BLaER1 (cell line): ENCODE measurements around the gene ATAD1.

Experiments
- H3K27ac ChIP-seq: shearing (Covaris generic); formaldehyde crosslinking; 2 replicates; pipeline ENCODE4 v1.8.1; 2022
- H3K27me3 ChIP-seq: shearing (Covaris generic); formaldehyde crosslinking; 2 replicates; pipeline ENCODE4 v1.8.1; 2022
- H3K36me3 ChIP-seq: shearing (Covaris generic); formaldehyde crosslinking; 2 replicates; pipeline ENCODE4 v1.8.1; 2022
- H3K4me1 ChIP-seq: shearing (Covaris generic); formaldehyde crosslinking; 2 replicates; pipeline ENCODE4 v1.8.1; 2022
- H3K4me2 ChIP-seq: shearing (Covaris generic); formaldehyde crosslinking; 2 replicates; pipeline ENCODE4 v1.8.1; 2022
- H3K4me3 ChIP-seq: shearing (Covaris generic); formaldehyde crosslinking; 2 replicates; pipeline ENCODE4 v1.8.1; 2022
- H3K9ac ChIP-seq: shearing (Covaris generic); formaldehyde crosslinking; 2 replicates; pipeline ENCODE4 v1.8.1; 2022
- H3K9me3 ChIP-seq: shearing (Covaris generic); formaldehyde crosslinking; 2 replicates; pipeline ENCODE4 v1.8.1; 2022
- H4K20me1 ChIP-seq: shearing (Covaris generic); formaldehyde crosslinking; 2 replicates; pipeline ENCODE4 v1.8.1; 2022
- Cebpa-rat ChIP-seq: shearing (Covaris generic); IDR thresholded peaks from 2 replicates; pipeline ENCODE4 v1.8.1; 2022

The ATAD1 gene

DNA sequence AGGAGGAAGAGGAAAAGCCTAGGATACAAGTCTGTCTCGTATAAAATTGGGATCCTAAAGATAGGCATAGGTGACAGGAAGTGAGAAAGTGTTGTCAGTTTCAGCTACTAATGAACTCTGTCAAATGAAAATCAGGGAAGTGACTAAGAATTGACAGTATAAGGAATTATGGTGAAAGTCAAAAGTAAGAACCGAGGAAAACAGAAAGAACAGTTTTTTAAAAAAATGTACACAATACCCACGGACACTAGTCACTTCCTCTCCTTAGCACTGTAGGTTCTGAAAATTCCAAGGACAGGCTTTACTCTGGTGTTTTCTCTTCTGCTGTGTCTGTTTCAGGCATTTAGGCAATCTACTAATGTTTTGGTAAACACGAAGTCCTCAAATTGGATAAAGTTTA, 42.3 kb downstream of the ATAD1 start:
- H3K4me3 ChIP-seq: no peak overlapping the region
- H3K9ac ChIP-seq: no peak overlapping the region
- no peak overlapping the region for H3K4me2 ChIP-seq
- TF ChIP-seq Cebpa-rat: no peak
- 0 out of 2 replicates have a peak, but pooled peaks cover 7% of the 10 kb centered on the region for H4K20me1 ChIP-seq
- H3K27ac ChIP-seq: no peak overlapping the region
- H3K27me3 ChIP-seq: no peaks in the 10 kb centered on the region
- H3K9me3 ChIP-seq: peaks cover 6% of the 10 kb centered on the region; the same call in 1 of the 2 replicates
- no peaks in the 10 kb centered on the region for H3K4me1 ChIP-seq
- H3K36me3 ChIP-seq: peaks cover 44% of the 10 kb centered on the region

DNA sequence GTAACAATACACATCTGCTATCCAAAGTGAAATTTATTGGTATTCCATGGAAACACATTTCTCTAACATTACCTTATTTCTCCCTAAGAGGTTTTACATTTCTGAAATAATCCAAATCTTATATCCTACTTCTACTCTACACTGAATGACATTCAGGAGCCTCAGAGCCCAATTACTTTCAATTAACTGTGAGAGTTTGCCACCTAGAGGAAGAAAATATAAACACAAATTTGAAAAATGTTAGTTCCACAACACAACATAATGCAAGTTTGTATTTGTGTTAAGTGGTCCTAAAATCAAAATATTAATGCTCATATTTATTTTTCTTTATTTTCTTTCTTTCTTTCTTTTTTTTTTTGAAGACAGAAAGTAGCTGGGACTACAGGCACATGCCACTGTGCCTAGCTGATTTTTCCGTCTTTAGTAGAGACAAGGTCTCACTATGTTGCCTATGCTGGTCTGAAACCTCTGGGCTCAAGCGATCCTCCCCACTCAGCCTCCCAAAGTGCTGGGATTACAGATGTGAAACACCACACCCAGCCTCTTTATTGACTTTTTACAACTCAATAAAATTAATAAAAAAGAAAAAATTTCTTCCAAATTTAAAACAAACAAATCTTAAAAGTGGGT, 46.0 kb downstream of the ATAD1 start:
- Histone ChIP-seq H3K4me1 (no peaks in the 10 kb centered on the region), H3K4me3 (no peak overlapping the region), H3K27ac (no peak overlapping the region), H3K4me2 (no peak overlapping the region), H3K9me3 (no peaks in the 10 kb centered on the region), H4K20me1 (0 out of 2 replicates have a peak, but pooled peaks cover 7% of the 10 kb centered on the region), H3K9ac (no peak overlapping the region), H3K27me3 (no peaks in the 10 kb centered on the region), H3K36me3 (peaks cover 43% of the 10 kb centered on the region)
- TF ChIP-seq Cebpa-rat: no peak

DNA sequence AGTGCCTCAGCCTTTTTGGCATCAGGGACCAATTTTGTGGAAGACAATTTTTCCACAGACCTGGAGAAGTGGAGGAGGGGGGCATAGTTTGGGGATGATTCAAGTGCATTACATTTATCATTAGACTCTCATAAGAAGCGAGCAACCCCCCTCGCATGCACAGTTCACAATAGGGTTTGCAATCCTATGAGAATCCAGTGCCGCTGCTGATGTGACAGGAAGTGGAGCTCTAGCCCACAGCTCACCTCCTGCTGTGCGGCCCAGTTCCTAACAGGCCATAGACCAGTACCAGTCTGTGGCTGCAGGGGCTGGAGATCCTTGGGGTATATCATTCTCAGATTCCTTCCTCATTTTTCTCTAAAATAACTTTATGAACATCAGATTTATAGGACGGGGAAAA, 50.8 kb downstream of the ATAD1 start:
- Histone ChIP-seq H3K27ac (no peak overlapping the region), H3K4me1 (no peaks in the 10 kb centered on the region), H3K27me3 (no peaks in the 10 kb centered on the region), H3K4me3 (no peak overlapping the region), H3K9me3 (no peaks in the 10 kb centered on the region), H3K9ac (no peak overlapping the region), H3K4me2 (no peak overlapping the region), H3K36me3 (peaks cover 50% of the 10 kb centered on the region), H4K20me1 (0 out of 2 replicates have a peak, but pooled peaks cover 3% of the 10 kb centered on the region)
- TF ChIP-seq Cebpa-rat: no peak

DNA sequence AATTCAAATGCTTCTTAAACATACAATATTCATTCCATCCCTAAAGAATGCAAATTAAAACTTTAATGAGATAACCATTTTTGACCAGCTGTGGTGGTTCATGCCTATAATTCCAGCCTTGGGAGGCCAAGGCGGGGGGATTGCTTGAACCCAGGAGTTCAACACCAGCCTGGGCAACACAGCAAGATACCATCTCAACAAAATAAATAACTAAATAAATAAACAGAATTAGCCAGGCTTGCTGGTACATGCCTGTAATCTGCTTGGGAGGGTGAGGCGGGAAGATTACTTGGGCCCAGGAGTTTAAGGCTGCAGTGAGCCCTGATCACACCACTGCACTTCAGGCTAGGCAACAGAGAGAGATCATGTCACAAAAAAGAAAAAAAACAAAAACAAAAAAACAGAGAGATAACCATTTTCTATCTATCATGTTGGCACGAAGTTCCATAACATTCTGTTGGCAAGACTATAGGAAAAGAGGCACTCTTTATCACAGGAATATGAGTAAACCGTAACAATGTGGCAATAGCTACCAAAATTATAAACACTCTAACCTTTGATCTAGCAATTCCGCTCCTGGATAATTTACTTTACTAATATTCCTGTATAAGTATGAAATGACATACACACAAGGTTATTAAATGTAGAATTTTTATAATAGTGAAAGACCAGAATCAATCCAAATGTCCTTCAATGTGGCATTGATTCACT, 52.2 kb downstream of the ATAD1 start:
- Histone ChIP-seq H3K4me2 (no peak overlapping the region), H3K9me3 (no peaks in the 10 kb centered on the region), H3K27ac (no peak overlapping the region), H3K4me1 (no peaks in the 10 kb centered on the region), H3K9ac (no peak overlapping the region), H3K36me3 (peaks cover 61% of the 10 kb centered on the region), H4K20me1 (no peaks in the 10 kb centered on the region), H3K4me3 (no peak overlapping the region), H3K27me3 (no peaks in the 10 kb centered on the region)
- no peak for TF ChIP-seq Cebpa-rat

DNA sequence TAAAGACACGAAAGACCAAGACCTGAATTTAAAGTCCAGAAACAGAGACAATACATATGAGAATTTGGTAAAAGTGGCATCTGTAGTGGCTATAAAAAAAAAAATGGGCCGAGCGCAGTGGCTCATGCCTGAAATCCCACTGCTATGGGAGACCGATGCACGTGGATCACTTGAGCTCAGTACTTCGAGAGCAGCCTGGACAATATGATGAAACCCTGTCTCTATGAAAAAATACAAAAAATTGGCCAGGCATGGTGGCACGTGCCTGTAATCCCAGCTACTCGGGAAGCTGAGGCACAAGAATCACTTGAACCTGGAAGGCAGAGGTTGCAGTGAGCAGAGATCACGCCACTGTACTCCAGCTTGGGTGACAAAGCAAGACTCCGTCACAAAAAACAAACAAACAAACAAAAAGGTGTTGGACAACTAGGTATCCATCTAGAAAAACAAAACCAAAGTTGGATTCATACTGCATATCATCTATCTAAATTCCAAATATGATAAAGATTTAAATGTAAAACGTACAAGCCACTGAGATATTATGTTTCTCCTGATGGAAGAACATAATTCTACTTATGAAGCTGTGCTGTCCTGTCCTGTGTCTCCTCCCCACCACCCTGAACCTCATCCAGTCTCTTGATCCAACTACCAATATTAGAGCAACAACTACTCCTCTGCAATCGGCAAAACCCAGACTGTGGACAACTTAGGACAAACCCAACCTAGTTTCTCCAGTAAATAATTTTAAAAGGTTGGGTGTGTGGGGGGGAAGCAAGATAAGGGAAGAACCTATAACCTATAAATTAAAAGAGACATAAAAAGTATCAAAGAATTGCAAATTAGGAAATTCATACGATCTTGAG, 53.7 kb downstream of the ATAD1 start:
- H3K4me3 ChIP-seq: no peak overlapping the region
- H3K36me3 ChIP-seq: peaks cover 64% of the 10 kb centered on the region
- no peak for TF ChIP-seq Cebpa-rat

DNA sequence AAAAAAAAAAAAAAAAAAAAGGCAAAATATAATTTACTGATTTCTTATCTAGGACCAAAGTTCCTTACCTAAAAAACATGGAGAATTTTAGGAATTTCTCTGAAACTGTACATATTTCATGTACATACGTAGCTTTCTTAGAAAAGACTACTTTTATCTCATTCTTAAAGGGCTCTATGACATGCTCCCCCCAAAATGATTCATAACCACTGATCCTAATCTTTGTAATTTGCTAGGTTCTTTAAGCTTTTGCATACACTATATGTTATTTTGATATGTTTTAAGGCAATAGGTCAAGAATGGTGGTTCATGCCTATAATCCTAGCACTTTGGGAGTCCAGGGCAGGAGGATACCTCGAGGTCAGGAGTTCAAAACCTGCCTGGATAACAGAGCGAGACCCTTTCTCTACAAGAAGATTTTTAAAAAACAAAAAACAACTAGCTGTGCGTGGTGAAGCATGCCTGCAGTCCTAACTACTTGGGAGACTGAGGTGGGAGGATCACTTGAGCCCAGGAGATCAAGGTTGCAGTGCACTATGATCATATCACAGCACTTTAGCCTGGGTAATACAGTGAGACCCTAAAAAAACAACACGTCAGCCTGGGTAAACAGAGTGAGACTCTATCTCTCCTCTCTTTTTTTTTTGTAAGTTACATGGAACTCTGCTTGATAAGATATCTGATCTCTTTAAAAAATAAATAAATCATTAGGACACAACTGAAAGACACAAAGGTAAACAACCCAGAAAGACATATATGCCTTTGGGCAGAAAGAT, 54.8 kb downstream of the ATAD1 start:
- no peak overlapping the region for H3K4me3 ChIP-seq
- H3K4me1 ChIP-seq: peaks cover 10% of the 10 kb centered on the region
- no peaks in the 10 kb centered on the region for H4K20me1 ChIP-seq
- H3K9ac ChIP-seq: no peak overlapping the region
- TF ChIP-seq Cebpa-rat: no peak
- no peak overlapping the region for H3K27ac ChIP-seq
- peaks cover 57% of the 10 kb centered on the region for H3K36me3 ChIP-seq
- H3K9me3 ChIP-seq: no peaks in the 10 kb centered on the region
- H3K4me2 ChIP-seq: no peak overlapping the region
- H3K27me3 ChIP-seq: no peaks in the 10 kb centered on the region

More for the DNA sequence above, 53.7 kb downstream of the ATAD1 start:
- Histone ChIP-seq H3K4me2 (no peak overlapping the region), H3K27me3 (no peaks in the 10 kb centered on the region), H3K27ac (no peak overlapping the region), H4K20me1 (no peaks in the 10 kb centered on the region), H3K4me1 (peaks cover 10% of the 10 kb centered on the region), H3K9ac (no peak overlapping the region), H3K9me3 (no peaks in the 10 kb centered on the region)

DNA sequence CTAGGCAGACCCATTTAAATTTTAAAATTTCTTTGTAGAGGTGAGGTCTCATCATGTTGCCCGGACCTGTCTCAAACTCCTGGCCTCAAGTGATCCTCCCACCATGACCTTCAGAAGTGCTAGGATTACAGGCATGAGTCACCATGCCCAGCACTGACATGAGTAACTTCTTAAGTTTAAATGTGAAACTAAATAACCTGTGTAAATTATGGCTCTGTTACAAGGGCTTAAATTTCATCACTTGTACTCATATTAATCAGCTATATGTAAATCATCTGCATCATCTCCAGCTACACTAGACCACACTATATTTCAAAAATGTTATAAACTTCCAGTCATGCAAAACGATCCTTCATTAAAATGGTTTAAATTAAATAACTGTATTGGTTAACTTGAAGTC, 56.1 kb downstream of the ATAD1 start:
- Histone ChIP-seq H3K9me3 (no peaks in the 10 kb centered on the region), H3K36me3 (peaks cover 52% of the 10 kb centered on the region), H3K9ac (no peak overlapping the region), H3K4me3 (no peak overlapping the region), H3K4me1 (peaks cover 10% of the 10 kb centered on the region), H3K4me2 (no peak overlapping the region), H3K27me3 (no peaks in the 10 kb centered on the region), H4K20me1 (no peaks in the 10 kb centered on the region), H3K27ac (no peak overlapping the region)
- TF ChIP-seq Cebpa-rat: no peak

DNA sequence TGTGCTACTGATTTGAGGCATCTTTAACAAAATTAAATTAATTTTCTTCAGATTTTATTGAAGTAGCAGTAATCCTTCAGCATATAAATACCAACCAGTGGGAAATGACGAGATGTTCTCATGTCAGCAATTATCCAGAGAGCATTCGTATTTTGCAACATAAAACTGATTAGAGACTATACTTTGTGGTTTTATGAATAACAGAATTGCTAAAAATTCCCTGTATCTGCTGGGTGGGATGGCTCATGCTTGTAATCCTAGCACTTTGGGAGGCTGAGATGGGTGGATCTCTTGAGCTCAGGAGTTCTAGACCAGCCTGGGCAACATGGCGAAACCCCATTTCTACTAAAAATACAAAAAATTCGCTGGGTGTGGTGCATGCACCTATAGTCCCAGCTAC, 56.9 kb downstream of the ATAD1 start:
- no peak overlapping the region for H3K9ac ChIP-seq
- H3K27me3 ChIP-seq: no peaks in the 10 kb centered on the region
- peaks cover 52% of the 10 kb centered on the region for H3K36me3 ChIP-seq
- no peak overlapping the region for H3K4me2 ChIP-seq
- H4K20me1 ChIP-seq: no peaks in the 10 kb centered on the region
- peaks cover 10% of the 10 kb centered on the region for H3K4me1 ChIP-seq
- H3K9me3 ChIP-seq: no peaks in the 10 kb centered on the region
- H3K27ac ChIP-seq: no peak overlapping the region
- H3K4me3 ChIP-seq: no peak overlapping the region
- no peak for TF ChIP-seq Cebpa-rat

DNA sequence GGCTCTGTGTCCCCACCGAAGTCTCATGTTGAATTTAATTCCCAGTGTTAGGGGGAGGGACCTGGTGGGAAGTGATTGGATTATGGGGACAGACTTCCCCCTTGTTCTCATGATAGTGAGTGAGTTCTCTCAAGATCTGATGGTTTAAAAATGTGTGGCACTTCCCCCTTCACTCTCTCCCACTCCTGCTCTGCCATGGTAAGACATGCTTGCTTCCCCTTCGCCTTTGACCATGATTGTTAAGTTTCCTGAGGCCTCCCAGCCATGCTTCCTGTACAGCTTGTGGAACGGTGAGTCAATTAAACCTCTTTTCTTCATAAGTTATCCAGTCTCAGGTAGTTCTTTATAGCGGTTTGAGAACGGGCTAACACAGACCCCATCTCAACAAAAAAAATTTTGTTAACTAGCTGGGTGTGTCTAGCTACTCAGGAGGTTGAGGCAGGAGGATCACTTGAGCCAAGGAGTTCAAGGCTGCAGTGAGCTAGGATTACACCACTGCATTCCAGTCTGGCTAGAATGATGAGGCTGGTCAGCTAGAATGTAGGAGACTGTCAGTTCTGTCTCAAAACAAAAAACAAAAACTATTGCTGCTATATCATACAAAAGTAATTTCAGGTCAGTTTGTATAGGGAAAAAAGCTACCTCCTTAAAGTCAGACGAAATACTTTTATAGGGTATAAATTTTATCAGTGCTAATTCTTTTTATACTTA, 57.7 kb downstream of the ATAD1 start:
- no peaks in the 10 kb centered on the region for H3K9me3 ChIP-seq
- peaks cover 54% of the 10 kb centered on the region for H3K36me3 ChIP-seq
- no peak for TF ChIP-seq Cebpa-rat
- no peak overlapping the region for H3K9ac ChIP-seq
- H3K4me2 ChIP-seq: peak overlapping the region; percentile 37
- H3K27ac ChIP-seq: no peak overlapping the region
- peaks cover 10% of the 10 kb centered on the region for H3K4me1 ChIP-seq
- no peak overlapping the region for H3K4me3 ChIP-seq
- no peaks in the 10 kb centered on the region for H4K20me1 ChIP-seq
- H3K27me3 ChIP-seq: no peaks in the 10 kb centered on the region
